Adrenal gland (tissue), 12 donors: ENCODE data around the gene MMP15. TPM values are rescaled to one million over a fixed set of nuclear protein-coding genes. Genes with fewer than 3 reads are reported as not detected.

Experiments used
- DNase-seq, 7 donors: peaks; one replicate each; pipeline ENCODE4 v3.0.0-alpha.2; 2019 to 2020
- H3K27ac ChIP-seq, 5 donors: fragments of 200-600 bp; sonication (generic) in 4 of 5; 1 replicate in 3 of 5; 2 replicates in 2 of 5; pipeline versions ENCODE4 v1.5.1 to v1.8.0; 2016 to 2020; ENCODE audit warnings: mild to moderate bottlenecking in 1 of 5
- H3K27me3 ChIP-seq: fragments of 200-600 bp; 2 replicates; pipeline ENCODE4 v1.8.0; 2021
- H3K36me3 ChIP-seq, 2 donors: fragments of 200-600 bp; replicated peaks in 1 of 2; 1 replicate in 1 of 2; 2 replicates in 1 of 2; pipeline versions ENCODE4 v1.5.1 to v1.8.0; 2018 to 2022
- H3K4me1 ChIP-seq, 2 donors: fragments of 200-600 bp; replicated peaks in 1 of 2; 1 replicate in 1 of 2; 2 replicates in 1 of 2; pipeline versions ENCODE4 v1.5.1 to v1.8.0; 2018 to 2021
- H3K4me3 ChIP-seq, 4 donors: fragments of 200-600 bp; sonication (generic) in 3 of 4; one replicate each; pipeline ENCODE4 v1.5.1; 2016 to 2018
- H3K9me3 ChIP-seq, 3 donors: fragments of 200-600 bp; sonication (generic) in 1 of 3; replicated peaks in 1 of 3; 1 replicate in 2 of 3; 2 replicates in 1 of 3; pipeline versions ENCODE4 v1.5.1 to v1.8.0; 2016 to 2021
- CTCF ChIP-seq, 6 experiments: fragments of 450-650 bp in 4 of 6; fragments of 200-600 bp in 2 of 6; sonication (generic) in 1 of 6; IDR thresholded peaks; 1 replicate in 5 of 6; 2 replicates in 1 of 6; pipeline versions ENCODE4 v1.5.1 to v1.8.0; 2016 to 2021; ENCODE audit warnings: antibody characterized with exemption in 6 of 6, mild to moderate bottlenecking in 2 of 6, moderate library complexity in 1 of 6
- POLR2A ChIP-seq, 2 donors: fragments of 450-650 bp; IDR thresholded peaks; one replicate each; pipeline ENCODE4 v1.6.1; 2017; ENCODE audit warnings: antibody characterized with exemption in 2 of 2, mild to moderate bottlenecking in 2 of 2, moderate library complexity in 1 of 2
- WGBS, 4 donors: extraction: QIAGEN DNeasy Blood & Tissue Kit in 2 of 4; methylation state at CpG; one replicate each; pipeline versions ENCODE4 v1.1.5 to v1.1.7; 2013 to 2017; 5-methylcytosine and 5-hydroxymethylcytosine counted together
- intact Hi-C, 2 donors: fragments of 100-400 bp; cut with DNase I; formaldehyde crosslinking; loops; one replicate each; pipeline versions ENCODE4 v1.14.1 to v1.15.0; 2022 to 2023
- polyA plus RNA-seq, 3 donors: library from polyadenylated mRNA; stranded (reverse); fragments of 200-250 nt in 2 of 3; fragments of 350-450 nt in 1 of 3; fragmentation: Illumina TruSeq in 1 of 3; extraction: RNeasy Lipid Tissue Mini Kit (QIAGEN cat#74804) in 1 of 3; gene quantifications; one replicate each; pipeline ENCODE4 v1.2.3, GENCODE V29; 2013 to 2014
- total RNA-seq, 9 donors: library from RNA; depleted of rRNA in 4 of 9; stranded (reverse); fragments of >200 nt in 4 of 9; fragments of 120-200 nt in 1 of 9; fragmentation: NEBNext Ultra II Directional in 1 of 9; extraction: Animal tissue kit (Norgen Biotek cat#: 25700) in 1 of 9; gene quantifications; one replicate each; pipeline versions ENCODE4 v1.1.0 to v1.2.4, GENCODE V29; 2013 to 2023
- donor health status: healthy with polysubstance abuse.
- donor health status: Bipolar disorder and iron deficiency.
- donor health status: DM: yes; HTN: yes; CAD: no.
- donor health status: DM: no; HTN: no; CAD: no.
- donor health status: DM: no; HTN: no; CAD: no.
- donor health status: DM: yes; HTN: yes; CAD: no.

Gene MMP15
- total and polyA plus RNA-seq, 12 donors, result 2.5 to 11.4 (median 7.2) TPM

- WGBS, 4 donors, result 66 to 92% (median 70%) methylated on average over 7 to 10 of the region's 10 CpGs
- H3K9me3 ChIP-seq, result no peaks in the 10 kb centered on the region
- DNase-seq, result no peak
- TF ChIP-seq CTCF (IDR thresholded peaks at IDR 0.05) (no peak), POLR2A (IDR thresholded peaks at IDR 0.05) (no peak)
- no peak overlapping the region for H3K27ac ChIP-seq
- H3K4me3 ChIP-seq, result no peak overlapping the region
- H3K27me3 ChIP-seq, result no peaks in the 10 kb centered on the region
- intact Hi-C loops, result no loop called here
- no peaks in the 10 kb centered on the region for H3K4me1 ChIP-seq
- H3K36me3 ChIP-seq, result no peaks in the 10 kb centered on the region
Observed at GRCh38 chr16:58051821-58052603, 26.5 kb downstream of the MMP15 start.

- WGBS, 4 donors, result 75 to 90% (median 83%) methylated on average over 5 of the region's 5 CpGs
Observed at GRCh38 chr16:58053682-58054005, 28.1 kb downstream of the MMP15 start.

GRCh38 chr16:58054289-58054688 is 28.7 kb downstream of the MMP15 start:
- Histone ChIP-seq H3K36me3 (no peaks in the 10 kb centered on the region), H3K27ac (no peak overlapping the region), H3K4me1 (no peaks in the 10 kb centered on the region), H3K27me3 (no peaks in the 10 kb centered on the region), H3K4me3 (no peak overlapping the region), H3K9me3 (no peaks in the 10 kb centered on the region)
- TF ChIP-seq CTCF (IDR thresholded peaks at IDR 0.05) (no peak), POLR2A (IDR thresholded peaks at IDR 0.05) (no peak)
- intact Hi-C loops, result no loop called here
- DNase-seq, result no peak
- 72 to 86% (median 81%) methylated on average over 10 of the region's 10 CpGs for whole genome bisulfite sequencing, 4 donors

More at GRCh38 chr16:58053682-58054005, 28.1 kb downstream of the MMP15 start:
- Histone ChIP-seq H3K4me1 (no peaks in the 10 kb centered on the region), H3K9me3 (no peaks in the 10 kb centered on the region), H3K4me3 (no peak overlapping the region), H3K27me3 (no peaks in the 10 kb centered on the region), H3K27ac (no peak overlapping the region), H3K36me3 (no peaks in the 10 kb centered on the region)
- DNase-seq, result no peak
- TF ChIP-seq POLR2A (IDR thresholded peaks at IDR 0.05), result no peak
- no peak for TF ChIP-seq CTCF (IDR thresholded peaks at IDR 0.05)
- intact Hi-C loops, result no loop called here

- DNase-seq, result no peak
- H3K4me3 ChIP-seq, result no peak overlapping the region
- H3K9me3 ChIP-seq, result no peaks in the 10 kb centered on the region
- no peaks in the 10 kb centered on the region for H3K27me3 ChIP-seq
- intact Hi-C loops, result no loop called here
- 65 to 72% (median 69%) methylated on average over 5 of the region's 5 CpGs for WGBS, 4 donors
- no peaks in the 10 kb centered on the region for H3K36me3 ChIP-seq
- H3K27ac ChIP-seq, result no peak overlapping the region
- TF ChIP-seq CTCF (IDR thresholded peaks at IDR 0.05) (no peak), POLR2A (IDR thresholded peaks at IDR 0.05) (no peak)
- H3K4me1 ChIP-seq, result no peaks in the 10 kb centered on the region
Observed at GRCh38 chr16:58056580-58056979, 31.0 kb downstream of the MMP15 start.
